Measurements from ENCODE around the gene MAPK4.
"Not testable (repeated sequence)": the region's sequence is repeated elsewhere in the genome, so short reads cannot be mapped to it uniquely, and the experiment has no call there.

GRCh38 chr18:50551651-50552050 lies 8.2 kb upstream of the MAPK4 start:
- TF ChIP-seq CTCF (IDR thresholded peaks at IDR 0.05; ENCODE audit: low read depth, low read length); EZH2phosphoT487 (IDR thresholded peaks at IDR 0.05; ENCODE audit: low read depth): not testable (repeated sequence)

Measured in OCI-LY3 (cell line).